NT2/D1 (cell line): ENCODE data around the gene WASL.

Source experiments
- DNase-seq: peaks from one replicate; pipeline ENCODE4 v3.0.0-alpha.2; 2011; ENCODE audit warnings: low read depth, low spot score
- H3K27me3 ChIP-seq: 2 replicates; pipeline ENCODE4 v1.6.0; 2011; ENCODE audit warnings: mild to moderate bottlenecking; ENCODE audit not compliant: insufficient read length, insufficient read depth
- H3K36me3 ChIP-seq: 2 replicates; pipeline ENCODE4 v1.6.1; 2011; ENCODE audit warnings: mild to moderate bottlenecking, low read length, mixed read lengths; ENCODE audit not compliant: insufficient read depth, insufficient read length
- H3K4me1 ChIP-seq: 2 replicates; pipeline ENCODE4 v1.5.1; 2011; ENCODE audit not compliant: insufficient read depth, insufficient read length
- H3K4me3 ChIP-seq: 2 replicates; pipeline ENCODE4 v1.5.1; 2011; ENCODE audit warnings: low read depth; ENCODE audit not compliant: insufficient read length
- H3K9ac ChIP-seq: 2 replicates; pipeline ENCODE4 v1.6.0; 2011; ENCODE audit warnings: low read depth; ENCODE audit not compliant: insufficient read length
- H3K9me3 ChIP-seq: 2 replicates; pipeline ENCODE4 v1.5.1; 2011; ENCODE audit warnings: mild to moderate bottlenecking, low read length; ENCODE audit not compliant: insufficient read depth
- SUZ12 ChIP-seq: IDR thresholded peaks from 2 replicates; pipeline ENCODE4 v1.6.1; 2011; ENCODE audit not compliant: insufficient read length, insufficient read depth; ENCODE audit errors: extremely low read depth
- YY1 ChIP-seq: IDR thresholded peaks from 2 replicates; pipeline ENCODE4 v1.6.1; 2011; ENCODE audit not compliant: insufficient read length, insufficient read depth
- ZNF274 ChIP-seq: IDR thresholded peaks from 2 replicates; pipeline ENCODE4 v1.6.1; 2011; ENCODE audit warnings: mild to moderate bottlenecking, low read depth, low read length

Gene WASL

GRCh38 chr7:123718773-123719172 is 30.0 kb downstream of the WASL start:
- TF ChIP-seq YY1 (no peak), SUZ12 (no peak), ZNF274 (no peak)
- Histone ChIP-seq H3K4me1 (no peaks in the 10 kb centered on the region), H3K4me3 (no peak overlapping the region), H3K27me3 (no peaks in the 10 kb centered on the region), H3K36me3 (peaks cover under 1% of the 10 kb centered on the region), H3K9me3 (no peaks in the 10 kb centered on the region), H3K9ac (no peak overlapping the region)
- DNase-seq = no peak

GRCh38 chr7:123717689-123718088 is 31.1 kb downstream of the WASL start:
- no peak for DNase-seq
- Histone ChIP-seq H3K4me3 (no peak overlapping the region), H3K4me1 (no peaks in the 10 kb centered on the region), H3K36me3 (peaks cover 3% of the 10 kb centered on the region), H3K27me3 (no peaks in the 10 kb centered on the region), H3K9ac (no peak overlapping the region), H3K9me3 (no peaks in the 10 kb centered on the region)
- TF ChIP-seq SUZ12 (no peak), ZNF274 (no peak), YY1 (no peak)

- no peak for TF ChIP-seq SUZ12
- TF ChIP-seq YY1 = no peak
- TF ChIP-seq ZNF274 = no peak
- Histone ChIP-seq H3K4me3 (no peak overlapping the region), H3K9me3 (no peaks in the 10 kb centered on the region), H3K36me3 (peaks cover 3% of the 10 kb centered on the region), H3K9ac (no peak overlapping the region), H3K27me3 (no peaks in the 10 kb centered on the region), H3K4me1 (no peaks in the 10 kb centered on the region)
- no peak for DNase-seq
Observed at GRCh38 chr7:123716877-123717276, 31.9 kb downstream of the WASL start.

DNA sequence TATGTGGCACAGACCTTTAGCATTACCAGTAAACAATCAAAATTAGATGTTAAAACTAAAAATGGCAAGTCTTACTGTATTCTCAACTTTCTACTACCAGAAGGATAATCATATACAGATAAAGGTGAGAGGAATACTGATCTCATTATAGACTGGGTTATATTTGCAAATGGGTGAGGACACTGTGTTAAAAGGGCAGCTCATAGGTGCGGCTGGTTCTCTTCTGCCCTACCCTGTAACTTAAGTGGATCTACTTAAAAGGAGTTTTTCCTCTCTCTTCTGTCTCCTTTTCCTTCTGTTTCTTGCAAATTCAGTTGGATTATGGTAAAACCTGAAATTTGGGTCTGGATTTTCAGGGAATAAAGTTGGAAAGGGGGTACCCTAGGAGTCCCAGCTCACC is 33.0 kb downstream of the WASL start:
- peaks cover 3% of the 10 kb centered on the region for H3K36me3 ChIP-seq
- no peaks in the 10 kb centered on the region for H3K9me3 ChIP-seq
- no peak overlapping the region for H3K4me3 ChIP-seq
- H3K27me3 ChIP-seq = no peaks in the 10 kb centered on the region
- no peaks in the 10 kb centered on the region for H3K4me1 ChIP-seq
- H3K9ac ChIP-seq = no peak overlapping the region
- no peak for DNase-seq
- TF ChIP-seq YY1 (no peak), ZNF274 (no peak), SUZ12 (no peak)

GRCh38 chr7:123715198-123715597 is 33.6 kb downstream of the WASL start:
- H3K4me1 ChIP-seq = no peaks in the 10 kb centered on the region
- peaks cover 3% of the 10 kb centered on the region for H3K36me3 ChIP-seq
- no peak overlapping the region for H3K9ac ChIP-seq
- no peaks in the 10 kb centered on the region for H3K27me3 ChIP-seq
- H3K4me3 ChIP-seq = no peak overlapping the region
- DNase-seq = no peak
- H3K9me3 ChIP-seq = no peaks in the 10 kb centered on the region
- no peak for TF ChIP-seq ZNF274
- TF ChIP-seq SUZ12 = no peak
- no peak for TF ChIP-seq YY1

DNA sequence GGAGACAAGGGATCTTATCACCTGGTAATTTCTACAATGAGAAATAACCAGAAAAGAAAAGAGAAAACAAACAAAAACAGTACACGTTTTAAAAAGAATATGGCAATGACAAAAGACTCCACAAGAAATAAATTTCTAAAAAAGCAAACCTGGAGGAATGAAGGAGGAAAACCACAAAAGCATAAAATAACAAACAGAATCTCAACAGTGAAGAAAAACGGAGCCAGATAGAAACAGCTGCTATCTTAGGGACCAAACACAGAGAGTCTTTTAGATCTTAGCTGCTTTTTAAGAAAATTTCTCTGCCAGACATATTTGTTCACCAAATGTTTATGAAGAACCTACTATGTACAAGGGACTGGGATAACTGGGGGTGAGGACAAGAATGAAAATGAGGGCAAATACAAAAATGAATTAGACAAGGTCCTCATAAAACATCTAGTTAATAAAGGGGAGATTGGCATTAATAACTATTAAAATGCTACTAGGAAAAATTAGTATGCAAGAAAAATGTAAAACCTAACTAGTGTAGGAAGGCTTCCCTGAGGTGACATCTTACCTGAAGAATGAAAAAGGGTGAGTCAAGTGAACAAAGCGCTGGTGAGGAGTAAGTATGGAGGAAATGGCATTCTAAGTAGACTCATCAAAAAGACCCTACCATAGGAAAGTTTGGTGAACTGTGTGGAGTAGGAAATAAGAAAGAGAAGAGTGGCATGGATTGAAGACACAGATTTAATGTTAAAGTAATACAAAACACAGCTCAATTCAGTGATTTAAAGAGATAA is 34.3 kb downstream of the WASL start:
- H3K9me3 ChIP-seq = no peaks in the 10 kb centered on the region
- peaks cover 3% of the 10 kb centered on the region for H3K36me3 ChIP-seq
- H3K4me3 ChIP-seq = no peak overlapping the region
- no peak overlapping the region for H3K9ac ChIP-seq
- H3K27me3 ChIP-seq = no peaks in the 10 kb centered on the region
- H3K4me1 ChIP-seq = no peaks in the 10 kb centered on the region
- TF ChIP-seq YY1 (no peak), SUZ12 (no peak), ZNF274 (no peak)
- no peak for DNase-seq

DNA sequence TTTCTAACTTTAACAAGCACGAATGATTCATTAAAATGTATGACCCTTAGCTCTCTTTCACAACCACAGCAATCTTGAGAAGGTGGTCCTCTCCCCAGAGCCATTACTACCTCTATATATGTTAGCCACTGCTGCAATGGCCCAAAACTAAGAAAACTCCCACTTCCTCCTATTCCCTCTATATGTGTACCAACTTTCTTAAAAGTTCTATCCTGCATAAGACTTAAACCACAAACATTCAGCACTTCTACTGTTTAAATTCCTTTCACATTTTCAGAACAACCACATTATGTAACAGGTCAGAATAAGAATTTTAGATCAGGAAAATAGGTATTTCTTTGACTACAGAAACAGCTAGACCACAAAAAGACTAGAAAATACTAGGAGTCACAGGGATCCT is 36.2 kb downstream of the WASL start:
- H3K36me3 ChIP-seq = peaks cover 19% of the 10 kb centered on the region
- H3K4me3 ChIP-seq = no peak overlapping the region
- H3K4me1 ChIP-seq = no peaks in the 10 kb centered on the region
- DNase-seq = no peak
- no peaks in the 10 kb centered on the region for H3K9me3 ChIP-seq
- no peak for TF ChIP-seq YY1
- no peak for TF ChIP-seq SUZ12
- no peak for TF ChIP-seq ZNF274
- H3K9ac ChIP-seq = no peak overlapping the region
- H3K27me3 ChIP-seq = no peaks in the 10 kb centered on the region

GRCh38 chr7:123711832-123712293 is 36.9 kb downstream of the WASL start:
- Histone ChIP-seq H3K4me3 (no peak overlapping the region), H3K36me3 (peaks cover 26% of the 10 kb centered on the region), H3K27me3 (no peaks in the 10 kb centered on the region), H3K9me3 (no peaks in the 10 kb centered on the region), H3K9ac (no peak overlapping the region), H3K4me1 (no peaks in the 10 kb centered on the region)
- DNase-seq = no peak
- TF ChIP-seq YY1 (no peak), SUZ12 (no peak), ZNF274 (no peak)
